Tibial artery (tissue), 4 donors: Measurements from ENCODE around the gene PLA2G4F.
A peak's percentile ranks its signal among the peaks of the same experiment; 100 is the strongest.

Experiments used
- DNase-seq, 2 donors: peaks; one replicate each; pipeline ENCODE4 v3.0.0-alpha.2; 2019
- H3K27ac ChIP-seq, 2 donors: fragments of 200-600 bp; sonication (generic) in 1 of 2; 1 replicate in 1 of 2; 2 replicates in 1 of 2; pipeline ENCODE4 v1.5.1; 2018 to 2019; ENCODE audit warnings: mild to moderate bottlenecking in 1 of 2
- H3K27me3 ChIP-seq, 2 donors: fragments of 200-600 bp; sonication (generic) in 1 of 2; one replicate each; pipeline versions ENCODE4 v1.5.1 to v1.6.0; 2016 to 2019
- H3K36me3 ChIP-seq, 3 donors: fragments of 200-600 bp; sonication (generic) in 2 of 3; one replicate each; pipeline ENCODE4 v1.5.1; 2016 to 2019; ENCODE audit warnings: mild to moderate bottlenecking in 2 of 3
- H3K4me1 ChIP-seq, 4 donors: fragments of 200-600 bp; sonication (generic) in 2 of 4; 1 replicate in 3 of 4; 2 replicates in 1 of 4; pipeline ENCODE4 v1.5.1; 2016 to 2019
- H3K4me3 ChIP-seq, 2 donors: fragments of 200-600 bp; sonication (generic) in 1 of 2; 1 replicate in 1 of 2; 2 replicates in 1 of 2; pipeline ENCODE4 v1.5.1; 2018 to 2019; ENCODE audit warnings: mild to moderate bottlenecking in 2 of 2
- H3K9me3 ChIP-seq, 3 donors: fragments of 200-600 bp; sonication (generic) in 1 of 3; one replicate each; pipeline ENCODE4 v1.5.1; 2016 to 2019
- intact Hi-C: fragments of 100-400 bp; cut with DNase I; formaldehyde crosslinking; loops from one replicate; pipeline ENCODE4 v1.15.0; 2023; ENCODE audit warnings: low total_unique reads
- TF ChIP-seq, protein P1 (sequence below), 2 experiments: fragments of 200-600 bp in 1 of 2; fragments of 450-650 bp in 1 of 2; IDR thresholded peaks; one replicate each; pipeline ENCODE4 v1.5.1; 2017 to 2019; ENCODE audit warnings: antibody characterized with exemption in 2 of 2, mild to moderate bottlenecking in 1 of 2, moderate library complexity in 1 of 2

Gene PLA2G4F

DNA sequence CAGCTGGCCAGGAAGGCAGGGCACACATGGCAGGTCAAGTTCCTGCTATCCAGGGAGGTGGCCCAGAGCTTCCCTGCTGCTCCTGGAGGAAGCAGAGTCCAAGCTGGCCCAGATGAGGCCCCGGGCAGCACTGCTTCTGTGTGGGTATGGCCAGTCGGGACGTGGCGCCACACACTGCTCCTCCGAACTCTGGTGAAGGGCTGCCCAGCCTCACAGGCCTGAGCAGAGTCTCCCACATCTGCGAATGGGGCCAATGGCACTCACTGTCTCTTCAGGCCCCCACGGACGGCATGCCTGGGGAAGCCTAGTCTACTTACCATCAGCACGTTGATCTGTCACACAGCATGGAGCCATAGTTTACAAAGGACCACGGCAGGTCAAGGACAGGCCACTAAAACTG is 2.5 kb upstream of the PLA2G4F start:
- Histone ChIP-seq H3K4me1 (peaks cover 0 to 13% (median 0%) of the 10 kb centered on the region in 4 donors), H3K27ac (no peak overlapping the region), H3K9me3 (no peaks in the 10 kb centered on the region), H3K27me3 (no peaks in the 10 kb centered on the region), H3K4me3 (no peak overlapping the region), H3K36me3 (peaks cover 49 to 57% (median 55%) of the 10 kb centered on the region in 3 donors)
- peak in 1 of 2 donors; percentile 47 for DNase-seq
- TF ChIP-seq, protein P1, sequence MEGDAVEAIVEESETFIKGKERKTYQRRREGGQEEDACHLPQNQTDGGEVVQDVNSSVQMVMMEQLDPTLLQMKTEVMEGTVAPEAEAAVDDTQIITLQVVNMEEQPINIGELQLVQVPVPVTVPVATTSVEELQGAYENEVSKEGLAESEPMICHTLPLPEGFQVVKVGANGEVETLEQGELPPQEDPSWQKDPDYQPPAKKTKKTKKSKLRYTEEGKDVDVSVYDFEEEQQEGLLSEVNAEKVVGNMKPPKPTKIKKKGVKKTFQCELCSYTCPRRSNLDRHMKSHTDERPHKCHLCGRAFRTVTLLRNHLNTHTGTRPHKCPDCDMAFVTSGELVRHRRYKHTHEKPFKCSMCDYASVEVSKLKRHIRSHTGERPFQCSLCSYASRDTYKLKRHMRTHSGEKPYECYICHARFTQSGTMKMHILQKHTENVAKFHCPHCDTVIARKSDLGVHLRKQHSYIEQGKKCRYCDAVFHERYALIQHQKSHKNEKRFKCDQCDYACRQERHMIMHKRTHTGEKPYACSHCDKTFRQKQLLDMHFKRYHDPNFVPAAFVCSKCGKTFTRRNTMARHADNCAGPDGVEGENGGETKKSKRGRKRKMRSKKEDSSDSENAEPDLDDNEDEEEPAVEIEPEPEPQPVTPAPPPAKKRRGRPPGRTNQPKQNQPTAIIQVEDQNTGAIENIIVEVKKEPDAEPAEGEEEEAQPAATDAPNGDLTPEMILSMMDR (IDR thresholded peaks at IDR 0.05) = no peak
- intact Hi-C loops = no loop called here

DNA sequence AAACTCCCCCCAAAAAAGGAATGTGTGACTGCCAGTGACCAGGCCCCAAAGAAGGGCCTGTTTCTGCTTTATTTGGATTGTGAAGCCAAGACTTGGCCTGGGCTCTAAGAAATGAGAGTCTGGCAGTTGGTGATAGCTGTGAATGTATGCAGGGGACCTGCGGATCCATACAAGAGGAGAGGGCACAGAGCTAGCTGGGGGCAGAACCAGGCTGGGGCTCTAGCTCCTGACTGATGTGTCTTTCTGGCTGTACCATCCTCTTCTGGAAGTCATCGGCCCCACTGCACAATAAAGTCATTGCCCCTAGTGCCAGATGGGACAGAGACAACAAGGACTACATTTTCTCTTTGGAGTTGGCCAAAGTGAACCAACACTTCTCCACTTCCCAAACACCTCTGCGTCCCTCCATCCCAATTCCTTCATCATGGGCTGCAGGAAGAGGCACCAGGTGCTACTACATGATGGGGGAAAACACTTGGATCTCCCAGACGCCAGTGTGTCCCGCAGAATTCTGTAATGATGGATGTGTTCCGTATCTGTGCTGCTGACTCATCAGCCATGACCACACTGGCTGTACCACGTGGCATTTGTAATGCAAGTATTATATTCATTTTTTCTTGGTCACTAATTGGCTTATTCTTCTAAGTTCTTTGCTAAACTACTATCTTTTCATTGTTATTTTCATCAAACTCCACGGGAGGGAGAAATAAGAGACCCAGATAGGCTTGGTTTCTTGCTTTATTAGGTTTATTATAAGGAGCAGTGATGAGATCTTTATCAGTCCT is 1.7 kb upstream of the PLA2G4F start:
- H3K4me3 ChIP-seq = no peak overlapping the region
- peaks cover 41 to 49% (median 48%) of the 10 kb centered on the region in 3 donors for H3K36me3 ChIP-seq
- H3K27ac ChIP-seq = no peak overlapping the region

DNA sequence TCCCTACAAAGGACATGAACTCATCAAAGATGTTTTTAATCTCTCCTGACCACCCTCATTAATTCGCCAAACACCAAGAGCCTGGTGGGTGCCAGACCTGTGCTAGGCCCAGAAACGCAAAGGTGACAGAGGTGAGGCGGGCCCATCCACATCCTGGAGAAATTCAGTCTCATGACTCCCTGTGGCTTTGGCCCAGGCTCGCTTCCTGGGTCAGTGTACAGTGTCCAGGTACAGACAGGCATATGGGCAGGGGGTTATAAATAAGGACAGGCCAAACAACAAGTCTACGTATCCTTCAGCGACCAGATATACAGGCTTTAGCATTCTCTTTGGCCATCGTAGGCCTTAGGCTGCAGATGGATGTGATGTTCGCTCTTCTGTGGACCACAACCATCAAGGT is 945 bp upstream of the PLA2G4F start:
- peaks cover 0 to 13% (median 0%) of the 10 kb centered on the region in 4 donors for H3K4me1 ChIP-seq
- H3K27ac ChIP-seq = no peak overlapping the region
- DNase-seq = no peak

More for the DNA sequence above, 1.7 kb upstream of the PLA2G4F start:
- intact Hi-C loops = no loop called here
- peaks cover 0 to 13% (median 0%) of the 10 kb centered on the region in 4 donors for H3K4me1 ChIP-seq
- TF ChIP-seq, protein P1 (IDR thresholded peaks at IDR 0.05) = no peak
- H3K9me3 ChIP-seq = no peaks in the 10 kb centered on the region
- no peaks in the 10 kb centered on the region for H3K27me3 ChIP-seq
- DNase-seq = peak in 1 of 2 donors; percentile 47

DNA sequence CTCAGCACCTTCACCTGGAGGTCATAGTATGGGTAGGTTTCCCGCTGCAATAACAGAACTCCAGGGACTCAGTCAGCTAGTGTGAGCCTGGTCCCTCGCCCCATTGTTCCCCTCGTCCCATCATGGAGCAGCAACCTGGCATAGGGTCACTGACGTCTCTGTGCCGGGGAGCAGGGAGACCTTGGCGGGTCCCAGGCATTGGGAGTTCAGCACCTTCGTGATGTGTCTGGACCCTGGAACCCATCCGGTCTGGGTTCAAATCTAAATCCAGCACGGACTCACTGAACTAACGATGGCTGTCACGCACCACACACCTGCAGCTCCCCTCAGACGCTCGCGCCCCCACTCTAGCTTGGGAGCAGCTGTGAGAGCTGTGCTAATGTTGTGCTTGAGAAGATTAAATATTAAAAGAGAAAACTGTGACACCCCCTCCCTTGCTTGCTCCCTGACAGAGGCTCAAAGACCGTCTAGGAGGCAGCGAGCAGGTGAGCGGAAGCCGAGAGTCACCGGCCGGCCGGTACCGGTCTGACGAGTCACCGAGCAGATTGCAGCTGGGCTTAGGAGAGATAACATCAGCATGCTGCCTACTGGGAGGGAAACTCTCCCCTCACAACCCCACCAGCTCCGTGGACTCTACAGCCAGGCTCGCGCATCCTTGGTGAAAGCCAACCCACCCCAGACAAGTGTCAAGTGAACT is 742 bp downstream of the PLA2G4F start:
- H3K27me3 ChIP-seq = no peaks in the 10 kb centered on the region
- TF ChIP-seq, protein P1 (IDR thresholded peaks at IDR 0.05) = no peak
- no peaks in the 10 kb centered on the region for H3K9me3 ChIP-seq
- H3K4me3 ChIP-seq = no peak overlapping the region
- intact Hi-C loops = no loop called here
- peaks cover 16 to 24% (median 23%) of the 10 kb centered on the region in 3 donors for H3K36me3 ChIP-seq
- H3K4me1 ChIP-seq = peaks cover 0 to 13% (median 7%) of the 10 kb centered on the region in 4 donors
- H3K27ac ChIP-seq = no peak overlapping the region
- peak in 1 of 2 donors; percentile 34 for DNase-seq

More for the DNA sequence above, 945 bp upstream of the PLA2G4F start:
- Histone ChIP-seq H3K9me3 (no peaks in the 10 kb centered on the region), H3K27me3 (no peaks in the 10 kb centered on the region), H3K4me3 (no peak overlapping the region), H3K36me3 (peaks cover 33 to 41% (median 40%) of the 10 kb centered on the region in 3 donors)
- intact Hi-C loops = no loop called here
- TF ChIP-seq, protein P1 (IDR thresholded peaks at IDR 0.05) = no peak

DNA sequence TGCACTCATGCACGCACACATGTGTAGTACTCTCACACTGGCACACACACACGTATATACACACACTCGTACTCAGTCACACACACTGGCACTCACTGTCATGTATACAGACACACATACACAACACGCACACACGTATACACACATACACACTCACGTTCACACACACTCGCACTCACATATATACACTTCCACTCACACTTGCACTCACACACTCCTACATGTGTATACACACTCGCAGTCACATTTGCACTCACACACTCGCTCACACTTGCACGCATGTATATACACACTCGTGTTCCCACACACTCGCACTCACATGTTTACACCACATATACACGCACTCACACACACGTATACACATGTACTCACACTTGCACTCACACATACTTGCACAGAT is 1.5 kb downstream of the PLA2G4F start:
- TF ChIP-seq, protein P1 (IDR thresholded peaks at IDR 0.05) = no peak
- H3K36me3 ChIP-seq = peaks cover 10 to 17% (median 15%) of the 10 kb centered on the region in 3 donors
- DNase-seq = no peak
- intact Hi-C loops = no loop called here
- no peak overlapping the region for H3K27ac ChIP-seq
- no peaks in the 10 kb centered on the region for H3K27me3 ChIP-seq
- peaks cover 0 to 13% (median 7%) of the 10 kb centered on the region in 4 donors for H3K4me1 ChIP-seq
- H3K9me3 ChIP-seq = no peaks in the 10 kb centered on the region
- H3K4me3 ChIP-seq = no peak overlapping the region
